AG09319 (cell line): Measurements from ENCODE around the gene FOXS1.

Source experiments
- DNase-seq: peaks from one replicate; pipeline ENCODE4 v3.0.0-alpha.2; 2010; ENCODE audit warnings: low read depth; ENCODE audit errors: extremely low read depth
- TF ChIP-seq, protein P1 (sequence below): IDR thresholded peaks from 2 replicates; pipeline ENCODE4 v1.5.1; 2011; ENCODE audit warnings: low read depth, mild to moderate bottlenecking, inconsistent platforms, low read length, moderate library complexity

The FOXS1 gene

GRCh38 chr20:31801508-31801907 lies 43.9 kb downstream of the FOXS1 start:
- DNase-seq, result no peak
- TF ChIP-seq, protein P1, sequence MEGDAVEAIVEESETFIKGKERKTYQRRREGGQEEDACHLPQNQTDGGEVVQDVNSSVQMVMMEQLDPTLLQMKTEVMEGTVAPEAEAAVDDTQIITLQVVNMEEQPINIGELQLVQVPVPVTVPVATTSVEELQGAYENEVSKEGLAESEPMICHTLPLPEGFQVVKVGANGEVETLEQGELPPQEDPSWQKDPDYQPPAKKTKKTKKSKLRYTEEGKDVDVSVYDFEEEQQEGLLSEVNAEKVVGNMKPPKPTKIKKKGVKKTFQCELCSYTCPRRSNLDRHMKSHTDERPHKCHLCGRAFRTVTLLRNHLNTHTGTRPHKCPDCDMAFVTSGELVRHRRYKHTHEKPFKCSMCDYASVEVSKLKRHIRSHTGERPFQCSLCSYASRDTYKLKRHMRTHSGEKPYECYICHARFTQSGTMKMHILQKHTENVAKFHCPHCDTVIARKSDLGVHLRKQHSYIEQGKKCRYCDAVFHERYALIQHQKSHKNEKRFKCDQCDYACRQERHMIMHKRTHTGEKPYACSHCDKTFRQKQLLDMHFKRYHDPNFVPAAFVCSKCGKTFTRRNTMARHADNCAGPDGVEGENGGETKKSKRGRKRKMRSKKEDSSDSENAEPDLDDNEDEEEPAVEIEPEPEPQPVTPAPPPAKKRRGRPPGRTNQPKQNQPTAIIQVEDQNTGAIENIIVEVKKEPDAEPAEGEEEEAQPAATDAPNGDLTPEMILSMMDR, result no peak

GRCh38 chr20:31797364-31797763 lies 48.0 kb downstream of the FOXS1 start:
- TF ChIP-seq, protein P1, result no peak
- no peak for DNase-seq
